Progenitor cell of endocrine pancreas (in vitro differentiated cells): ENCODE measurements around the gene FGF4. TPM values are rescaled to one million over a fixed set of nuclear protein-coding genes. Genes with fewer than 3 reads are reported as not detected.
A peak's percentile ranks its signal among the peaks of the same experiment; 100 is the strongest.

ENCODE experiments used
- DNase-seq: peaks from one replicate; pipeline ENCODE4 v3.0.0; 2021; ENCODE audit warnings: low spot score; ENCODE audit not compliant: unreplicated experiment
- H3K27ac Mint-ChIP-seq: 2 replicates; pipeline ENCODE4 v1.8.0; 2021; ENCODE audit warnings: mild to moderate bottlenecking, moderate library complexity, mixed read lengths
- H3K27me3 Mint-ChIP-seq: 2 replicates; pipeline ENCODE4 v1.8.0; 2021; ENCODE audit warnings: mixed read lengths
- H3K36me3 Mint-ChIP-seq: 2 replicates; pipeline ENCODE4 v1.8.0; 2022; ENCODE audit warnings: mixed read lengths; ENCODE audit not compliant: insufficient read depth
- H3K4me1 Mint-ChIP-seq: 2 replicates; pipeline ENCODE4 v1.8.0; 2021; ENCODE audit warnings: low read depth, mixed read lengths
- H3K4me3 Mint-ChIP-seq: 2 replicates; pipeline ENCODE4 v1.8.0; 2021; ENCODE audit warnings: low read depth, mild to moderate bottlenecking, moderate library complexity, mixed read lengths
- H3K9me3 Mint-ChIP-seq: 2 replicates; pipeline ENCODE4 v1.8.0; 2021; ENCODE audit warnings: low read depth, mixed read lengths
- total RNA-seq: library from RNA; stranded (reverse); gene quantifications from 2 replicates; pipeline ENCODE4 v1.2.1, GENCODE V29; 2021
- TF ChIP-seq, protein P1 (sequence below): fragments of 200-600 bp; sonication (generic); IDR thresholded peaks from one replicate; pipeline ENCODE4 v1.5.0; 2021; ENCODE audit warnings: antibody characterized with exemption, mild to moderate bottlenecking; ENCODE audit not compliant: unreplicated experiment

Gene FGF4
- total RNA-seq, 1 donor from 2014 or later, result not detected

DNA sequence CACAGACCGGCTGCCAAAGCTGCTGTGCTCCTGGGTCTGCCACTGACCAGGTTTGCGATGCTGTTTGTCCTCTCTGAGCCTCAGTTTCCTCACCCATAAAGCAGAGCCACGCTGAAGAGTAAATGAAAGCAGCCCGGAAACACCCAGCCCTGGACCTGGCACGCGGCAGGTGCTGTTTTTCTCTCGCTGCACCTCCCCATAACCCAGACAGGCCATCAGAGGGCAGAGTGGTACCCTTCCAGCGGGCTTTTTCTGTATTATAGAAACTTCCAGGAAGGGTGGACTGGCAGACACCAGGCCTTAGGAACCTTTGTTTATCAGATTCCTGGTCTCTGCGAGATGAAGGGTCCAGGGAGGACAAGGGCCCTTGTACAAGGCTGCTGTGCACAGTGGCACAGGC lies 53.4 kb downstream of the FGF4 start:
- Mint-ChIP-seq H3K9me3 (no peaks in the 10 kb centered on the region), H3K4me3 (no peak overlapping the region), H3K36me3 (no peaks in the 10 kb centered on the region), H3K27me3 (peaks cover 48% of the 10 kb centered on the region), H3K4me1 (no peaks in the 10 kb centered on the region), H3K27ac (no peak overlapping the region)
- TF ChIP-seq, protein P1, sequence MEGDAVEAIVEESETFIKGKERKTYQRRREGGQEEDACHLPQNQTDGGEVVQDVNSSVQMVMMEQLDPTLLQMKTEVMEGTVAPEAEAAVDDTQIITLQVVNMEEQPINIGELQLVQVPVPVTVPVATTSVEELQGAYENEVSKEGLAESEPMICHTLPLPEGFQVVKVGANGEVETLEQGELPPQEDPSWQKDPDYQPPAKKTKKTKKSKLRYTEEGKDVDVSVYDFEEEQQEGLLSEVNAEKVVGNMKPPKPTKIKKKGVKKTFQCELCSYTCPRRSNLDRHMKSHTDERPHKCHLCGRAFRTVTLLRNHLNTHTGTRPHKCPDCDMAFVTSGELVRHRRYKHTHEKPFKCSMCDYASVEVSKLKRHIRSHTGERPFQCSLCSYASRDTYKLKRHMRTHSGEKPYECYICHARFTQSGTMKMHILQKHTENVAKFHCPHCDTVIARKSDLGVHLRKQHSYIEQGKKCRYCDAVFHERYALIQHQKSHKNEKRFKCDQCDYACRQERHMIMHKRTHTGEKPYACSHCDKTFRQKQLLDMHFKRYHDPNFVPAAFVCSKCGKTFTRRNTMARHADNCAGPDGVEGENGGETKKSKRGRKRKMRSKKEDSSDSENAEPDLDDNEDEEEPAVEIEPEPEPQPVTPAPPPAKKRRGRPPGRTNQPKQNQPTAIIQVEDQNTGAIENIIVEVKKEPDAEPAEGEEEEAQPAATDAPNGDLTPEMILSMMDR, result peak; percentile 32
- no peak for DNase-seq

DNA sequence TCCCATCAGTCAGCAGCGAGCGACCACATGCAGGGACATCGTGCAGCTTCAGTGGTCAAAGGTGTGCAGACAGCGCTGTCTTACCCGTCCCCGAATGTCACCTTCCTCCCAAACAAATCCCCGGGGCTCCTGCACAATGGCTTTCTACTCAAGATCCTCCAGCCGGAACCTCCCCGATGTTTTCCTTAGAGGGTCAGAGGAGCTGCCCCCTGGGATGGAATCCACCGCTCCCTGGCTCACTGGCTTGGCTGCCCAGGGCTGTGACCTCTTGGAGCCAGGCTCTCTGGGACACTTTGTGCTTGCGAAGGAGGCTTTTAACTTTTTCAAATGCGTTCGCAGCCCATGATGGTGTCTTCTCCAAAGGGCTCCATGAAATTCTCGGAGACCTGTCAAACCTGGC lies 54.0 kb downstream of the FGF4 start:
- TF ChIP-seq, protein P1, result no peak
- Mint-ChIP-seq H3K27me3 (peaks cover 48% of the 10 kb centered on the region), H3K9me3 (no peaks in the 10 kb centered on the region), H3K27ac (no peak overlapping the region), H3K4me3 (no peak overlapping the region), H3K4me1 (no peaks in the 10 kb centered on the region), H3K36me3 (no peaks in the 10 kb centered on the region)
- no peak for DNase-seq

Other genes with a start within 250 kb of the FGF4 start
- gene CCND1, start 134.2 kb downstream of the FGF4 start, total RNA-seq, result 409 and 437 TPM in 2 replicates
- gene LTO1, start 100.0 kb downstream of the FGF4 start, total RNA-seq, result 28.5 and 33.4 TPM in 2 replicates
- gene FGF19, start 71.3 kb downstream of the FGF4 start, total RNA-seq, result not detected in 2 replicates
- gene FGF3, start 44.1 kb upstream of the FGF4 start, total RNA-seq, result not detected in 2 replicates